ENCODE data around the gene APC. TPM values are rescaled to one million over a fixed set of nuclear protein-coding genes. Genes with fewer than 3 reads are reported as not detected.

APC gene
- 100 to 1,000 TPM in 1 of 4 donors, 10 to 100 TPM in 3; 77.8 to 109 (median 85.7) TPM for total RNA-seq

GRCh38 chr5:112737463-112738190, at the start of gene APC:
Gene APC (plus strand): TSS chr5:112737885. CDS start chr5:112754891, 17,006 bp downstream.
- intact Hi-C loops (cut with DNase I; ENCODE audit: low total_unique reads) = no loop called here
- Histone ChIP-seq H3K36me3 (no peaks in the 10 kb centered on the region), H3K4me3 (peak within 1 kb of the TSS; percentile 35 to 65 (median 42)), H3K27ac (peak within 1 kb of the TSS; percentile 60 to 79 (median 66)), H3K27me3 (no peaks in the 10 kb centered on the region), H3K9me3 (no peaks in the 10 kb centered on the region), H3K4me1 (peaks cover 3 to 27% (median 8%) of the 10 kb centered on the region in 4 donors)
- in situ Hi-C loops (cut with MboI; ENCODE audit: low pct_ligation_motif_present in 1 of 4, low pct_unique_long_range_greater_than_20kb in 1 of 4, low sequenced_read_pairs in 3 of 4) = no loop called here
- peak; percentile 89 for DNase-seq
- WGBS, 2 donors (ENCODE audit: low coverage in 1 of 2) = 0% methylated on average over 2 to 26 of the region's 36 CpGs
- TF ChIP-seq POLR2AphosphoS5 (IDR thresholded peaks at IDR 0.05) (peak; percentile 36 to 63 (median 44)), EP300 (IDR thresholded peaks at IDR 0.05; ENCODE audit: low read depth) (no peak), CTCF (IDR thresholded peaks at IDR 0.05) (peak in 3 of 5 experiments; percentile 11 to 41 (median 33)), POLR2A (IDR thresholded peaks at IDR 0.05) (peak; percentile 24)

- H3K4me3 ChIP-seq = no peak overlapping the region
- H3K4me1 ChIP-seq = peaks cover 0 to 2% (median 0%) of the 10 kb centered on the region in 4 donors
- peaks cover 5% of the 10 kb centered on the region for H3K27me3 ChIP-seq
- no peaks in the 10 kb centered on the region for H3K36me3 ChIP-seq
- no peak for DNase-seq
- WGBS, 2 donors (ENCODE audit: low coverage in 1 of 2) = 55 to 59% methylated on average over 2 to 3 of the region's 3 CpGs
- no peak for TF ChIP-seq CTCF (IDR thresholded peaks at IDR 0.05)
- TF ChIP-seq EP300 (IDR thresholded peaks at IDR 0.05; ENCODE audit: low read depth) = no peak
- no peak for TF ChIP-seq POLR2AphosphoS5 (IDR thresholded peaks at IDR 0.05)
- no peak for TF ChIP-seq POLR2A (IDR thresholded peaks at IDR 0.05)
- no peak overlapping the region for H3K27ac ChIP-seq
- intact Hi-C loops (cut with DNase I; ENCODE audit: low total_unique reads) (no loop called here), in situ Hi-C loops (cut with MboI; ENCODE audit: low pct_ligation_motif_present in 1 of 4, low pct_unique_long_range_greater_than_20kb in 1 of 4, low sequenced_read_pairs in 3 of 4) (no loop called here)
- no peaks in the 10 kb centered on the region for H3K9me3 ChIP-seq
Observed at GRCh38 chr5:112689155-112689909, 48.4 kb upstream of the APC start.

GRCh38 chr5:112690605-112691338, 46.9 kb upstream of the APC start:
- H3K4me1 ChIP-seq = no peaks in the 10 kb centered on the region
- no peak overlapping the region for H3K4me3 ChIP-seq
- 82 to 100% methylated on average over 1 to 3 of the region's 3 CpGs for WGBS, 2 donors (ENCODE audit: low coverage in 1 of 2)
- DNase-seq = no peak
- no peaks in the 10 kb centered on the region for H3K9me3 ChIP-seq
- H3K36me3 ChIP-seq = no peaks in the 10 kb centered on the region
- intact Hi-C loops (cut with DNase I; ENCODE audit: low total_unique reads) (no loop called here), in situ Hi-C loops (cut with MboI; ENCODE audit: low pct_ligation_motif_present in 1 of 4, low pct_unique_long_range_greater_than_20kb in 1 of 4, low sequenced_read_pairs in 3 of 4) (no loop called here)
- TF ChIP-seq POLR2A (IDR thresholded peaks at IDR 0.05) = no peak
- TF ChIP-seq POLR2AphosphoS5 (IDR thresholded peaks at IDR 0.05) = no peak
- TF ChIP-seq CTCF (IDR thresholded peaks at IDR 0.05) = no peak
- no peak for TF ChIP-seq EP300 (IDR thresholded peaks at IDR 0.05; ENCODE audit: low read depth)
- H3K27ac ChIP-seq = no peak overlapping the region
- H3K27me3 ChIP-seq = peaks cover 5% of the 10 kb centered on the region

- Histone ChIP-seq H3K36me3 (no peaks in the 10 kb centered on the region), H3K9me3 (no peaks in the 10 kb centered on the region), H3K4me3 (no peak overlapping the region), H3K27ac (no peak overlapping the region), H3K4me1 (no peaks in the 10 kb centered on the region), H3K27me3 (peaks cover 5% of the 10 kb centered on the region)
- intact Hi-C loops (cut with DNase I; ENCODE audit: low total_unique reads) = no loop called here
- in situ Hi-C loops (cut with MboI; ENCODE audit: low pct_ligation_motif_present in 1 of 4, low pct_unique_long_range_greater_than_20kb in 1 of 4, low sequenced_read_pairs in 3 of 4) = no loop called here
- no peak for DNase-seq
- 70% methylated on average over 1 of the region's 1 CpG; no CpG with 5 or more reads in 1 of the 2 donors for WGBS, 2 donors (ENCODE audit: low coverage in 1 of 2)
- TF ChIP-seq POLR2AphosphoS5 (IDR thresholded peaks at IDR 0.05) (no peak), POLR2A (IDR thresholded peaks at IDR 0.05) (no peak), CTCF (IDR thresholded peaks at IDR 0.05) (no peak), EP300 (IDR thresholded peaks at IDR 0.05; ENCODE audit: low read depth) (no peak)
Observed at GRCh38 chr5:112691339-112691680, 46.4 kb upstream of the APC start.
